T-helper 2 cell treated with Interferon-gamma antibody and Interleukin-4, amounts not matched to agents 5 μg/mL and 100 μg/mL, for 36 hours (primary cell): ENCODE results near the gene SYT15B.
"Not testable (repeated sequence)": the region's sequence is repeated elsewhere in the genome, so short reads cannot be mapped to it uniquely, and the experiment has no call there.

Experiments used
- DNase-seq: peaks from one replicate; pipeline ENCODE4 v3.0.0; 2021; ENCODE audit warnings: low spot score
- H3K27ac Mint-ChIP-seq: one replicate; pipeline ENCODE4 v1.8.0; 2021; ENCODE audit warnings: mild to moderate bottlenecking, mixed read lengths
- H3K27me3 Mint-ChIP-seq: one replicate; pipeline ENCODE4 v1.8.0; 2021; ENCODE audit warnings: low read depth, mixed read lengths
- H3K36me3 Mint-ChIP-seq: one replicate; pipeline ENCODE4 v1.8.0; 2021; ENCODE audit warnings: low read depth, mixed read lengths
- H3K4me1 Mint-ChIP-seq: one replicate; pipeline ENCODE4 v1.8.0; 2021; ENCODE audit warnings: low read depth, mixed read lengths
- H3K4me3 Mint-ChIP-seq: one replicate; pipeline ENCODE4 v1.8.0; 2022; ENCODE audit warnings: mild to moderate bottlenecking, moderate library complexity, mixed read lengths
- H3K9me3 Mint-ChIP-seq: one replicate; pipeline ENCODE4 v1.8.0; 2021; ENCODE audit warnings: mixed read lengths

The SYT15B gene

GRCh38 chr10:47763554-47764175 lies at the start of gene SYT15B:
Gene SYT15B, minus strand, starts transcription at chr10:47763592. Its CDS starts 952 bp downstream, at chr10:47762640.
- H3K36me3 Mint-ChIP-seq, H3K4me1 Mint-ChIP-seq, H3K4me3 Mint-ChIP-seq, DNase-seq, H3K27ac Mint-ChIP-seq, H3K27me3 Mint-ChIP-seq, H3K9me3 Mint-ChIP-seq: not testable (repeated sequence)

- not testable (repeated sequence) for H3K4me1 Mint-ChIP-seq, H3K36me3 Mint-ChIP-seq, H3K27ac Mint-ChIP-seq, H3K9me3 Mint-ChIP-seq, H3K4me3 Mint-ChIP-seq, DNase-seq, H3K27me3 Mint-ChIP-seq
These were observed 16.2 kb upstream of the SYT15B start for GRCh38 chr10:47779590-47779989.

GRCh38 chr10:47775361-47776231 lies 12.2 kb upstream of the SYT15B start:
- not testable (repeated sequence) for H3K4me1 Mint-ChIP-seq, H3K27me3 Mint-ChIP-seq, H3K27ac Mint-ChIP-seq, H3K9me3 Mint-ChIP-seq, DNase-seq, H3K36me3 Mint-ChIP-seq, H3K4me3 Mint-ChIP-seq

- not testable (repeated sequence) for H3K4me1 Mint-ChIP-seq, DNase-seq, H3K27ac Mint-ChIP-seq, H3K9me3 Mint-ChIP-seq, H3K4me3 Mint-ChIP-seq, H3K27me3 Mint-ChIP-seq, H3K36me3 Mint-ChIP-seq
These were observed 7.4 kb upstream of the SYT15B start for GRCh38 chr10:47770745-47771144.

GRCh38 chr10:47768578-47769115 lies 5.3 kb upstream of the SYT15B start:
- H3K9me3 Mint-ChIP-seq, DNase-seq, H3K27ac Mint-ChIP-seq, H3K4me1 Mint-ChIP-seq, H3K27me3 Mint-ChIP-seq, H3K36me3 Mint-ChIP-seq, H3K4me3 Mint-ChIP-seq: not testable (repeated sequence)

GRCh38 chr10:47768085-47768484 lies 4.7 kb upstream of the SYT15B start:
- H3K4me1 Mint-ChIP-seq, H3K27me3 Mint-ChIP-seq, H3K9me3 Mint-ChIP-seq, H3K27ac Mint-ChIP-seq, H3K4me3 Mint-ChIP-seq, DNase-seq, H3K36me3 Mint-ChIP-seq: not testable (repeated sequence)

GRCh38 chr10:47767236-47767635 lies 3.8 kb upstream of the SYT15B start:
- not testable (repeated sequence) for H3K27me3 Mint-ChIP-seq, H3K9me3 Mint-ChIP-seq, H3K27ac Mint-ChIP-seq, H3K4me1 Mint-ChIP-seq, H3K36me3 Mint-ChIP-seq, H3K4me3 Mint-ChIP-seq, DNase-seq

- not testable (repeated sequence) for H3K27ac Mint-ChIP-seq, H3K27me3 Mint-ChIP-seq, H3K36me3 Mint-ChIP-seq, H3K4me1 Mint-ChIP-seq, H3K4me3 Mint-ChIP-seq, DNase-seq, H3K9me3 Mint-ChIP-seq
These were observed 1.8 kb upstream of the SYT15B start for GRCh38 chr10:47765232-47765631.

GRCh38 chr10:47762674-47763553 lies 478 bp downstream of the SYT15B start:
- H3K27me3 Mint-ChIP-seq, H3K4me1 Mint-ChIP-seq, H3K4me3 Mint-ChIP-seq, H3K27ac Mint-ChIP-seq, DNase-seq, H3K9me3 Mint-ChIP-seq, H3K36me3 Mint-ChIP-seq: not testable (repeated sequence)

- H3K9me3 Mint-ChIP-seq, H3K27ac Mint-ChIP-seq: not testable (repeated sequence)
These were observed 4.5 kb downstream of the SYT15B start for GRCh38 chr10:47758855-47759254.

GRCh38 chr10:47756169-47756568 lies 7.2 kb downstream of the SYT15B start:
- not testable (repeated sequence) for H3K27me3 Mint-ChIP-seq, DNase-seq, H3K9me3 Mint-ChIP-seq, H3K4me1 Mint-ChIP-seq, H3K4me3 Mint-ChIP-seq, H3K27ac Mint-ChIP-seq, H3K36me3 Mint-ChIP-seq

More at GRCh38 chr10:47758855-47759254, 4.5 kb downstream of the SYT15B start:
- H3K4me1 Mint-ChIP-seq, H3K4me3 Mint-ChIP-seq, DNase-seq, H3K27me3 Mint-ChIP-seq, H3K36me3 Mint-ChIP-seq: not testable (repeated sequence)

GRCh38 chr10:47753871-47754270 lies 9.5 kb downstream of the SYT15B start:
- H3K27ac Mint-ChIP-seq, H3K36me3 Mint-ChIP-seq, H3K9me3 Mint-ChIP-seq, H3K4me3 Mint-ChIP-seq, H3K27me3 Mint-ChIP-seq, H3K4me1 Mint-ChIP-seq, DNase-seq: not testable (repeated sequence)

GRCh38 chr10:47753176-47753575 lies 10.2 kb downstream of the SYT15B start:
- H3K4me1 Mint-ChIP-seq, H3K9me3 Mint-ChIP-seq, H3K4me3 Mint-ChIP-seq, H3K36me3 Mint-ChIP-seq, H3K27me3 Mint-ChIP-seq, H3K27ac Mint-ChIP-seq, DNase-seq: not testable (repeated sequence)

- not testable (repeated sequence) for H3K27ac Mint-ChIP-seq, H3K4me3 Mint-ChIP-seq, H3K4me1 Mint-ChIP-seq, H3K36me3 Mint-ChIP-seq, H3K9me3 Mint-ChIP-seq, DNase-seq, H3K27me3 Mint-ChIP-seq
These were observed 11.6 kb downstream of the SYT15B start for GRCh38 chr10:47751821-47752220.
